ENCODE data around the gene ACBD5.
"Not testable (repeated sequence)": the region's sequence is repeated elsewhere in the genome, so short reads cannot be mapped to it uniquely, and the experiment has no call there.

ACBD5 gene

GRCh38 chr10:27237531-27237930 is 3.1 kb downstream of the ACBD5 start:
- not testable (repeated sequence) for DNase-seq

- not testable (repeated sequence) for DNase-seq
Observed at GRCh38 chr10:27236589-27237128, 3.9 kb downstream of the ACBD5 start.

GRCh38 chr10:27235706-27236105 is 4.9 kb downstream of the ACBD5 start:
- DNase-seq, result no peak

- no peak for DNase-seq
Observed at GRCh38 chr10:27230022-27230421, 10.6 kb downstream of the ACBD5 start.

DNA sequence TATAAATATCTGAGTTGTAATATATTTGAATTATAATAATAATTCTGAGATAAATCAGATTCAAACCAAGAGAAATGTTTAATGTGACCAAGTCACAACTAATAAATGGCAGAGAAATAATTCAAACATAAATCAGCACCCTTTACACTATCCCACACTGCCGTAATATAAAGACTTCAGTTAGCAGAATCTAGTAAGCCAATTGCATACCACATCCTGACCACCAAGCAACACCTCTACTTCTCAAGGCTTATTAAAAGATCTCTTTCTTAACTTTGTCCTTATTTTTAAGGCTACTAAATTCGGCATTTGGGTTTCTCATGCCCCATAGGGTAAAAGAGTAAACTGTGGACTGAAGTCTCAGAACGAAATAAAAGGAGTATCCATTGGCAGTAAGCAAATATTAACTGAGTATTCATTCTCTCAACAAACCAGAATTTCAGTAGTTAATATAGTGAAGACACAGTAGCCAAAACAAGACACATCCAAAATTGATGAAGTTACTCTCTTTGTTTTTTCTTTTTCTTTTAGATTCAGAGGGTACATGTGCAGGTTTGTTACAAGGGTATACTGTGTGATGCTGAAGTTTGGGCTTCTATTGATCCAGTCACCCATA is 14.8 kb downstream of the ACBD5 start:
- no peak for DNase-seq

DNA sequence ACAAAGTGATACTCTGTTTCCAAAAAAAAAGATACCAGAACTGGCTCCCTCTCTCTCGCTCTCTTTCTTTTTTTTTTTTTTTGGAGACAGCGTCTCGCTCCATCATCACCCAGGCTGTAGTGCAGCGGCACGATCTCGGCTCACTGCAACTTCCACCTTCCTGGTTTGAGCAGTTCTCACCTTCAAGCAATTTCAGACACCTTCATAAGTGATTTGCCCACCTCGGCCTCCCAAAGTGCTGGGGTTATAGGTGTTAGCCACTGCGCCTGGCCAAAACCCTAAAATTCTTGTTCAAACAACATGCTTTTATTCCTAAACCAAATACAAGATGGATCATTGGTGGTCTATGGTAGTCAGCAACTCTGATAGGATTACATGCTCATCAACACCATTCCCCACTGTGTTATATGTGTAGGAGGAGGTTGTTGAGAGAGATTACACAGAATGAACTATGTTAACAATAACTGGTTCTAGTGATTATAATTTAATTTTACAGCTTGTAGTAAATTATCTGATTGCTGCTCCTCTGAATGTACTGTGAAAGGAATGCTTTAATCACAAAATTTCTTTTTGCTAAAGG is 15.5 kb downstream of the ACBD5 start:
- DNase-seq, result no peak

- DNase-seq, result no peak
Observed at GRCh38 chr10:27223964-27224363, 16.6 kb downstream of the ACBD5 start.

- DNase-seq, result no peak
Observed at GRCh38 chr10:27207350-27207749, 33.2 kb downstream of the ACBD5 start.

GRCh38 chr10:27203806-27204205 is 36.8 kb downstream of the ACBD5 start:
- no peak for DNase-seq

GRCh38 chr10:27197980-27198620 is 42.5 kb downstream of the ACBD5 start:
- DNase-seq, result no peak

DNA sequence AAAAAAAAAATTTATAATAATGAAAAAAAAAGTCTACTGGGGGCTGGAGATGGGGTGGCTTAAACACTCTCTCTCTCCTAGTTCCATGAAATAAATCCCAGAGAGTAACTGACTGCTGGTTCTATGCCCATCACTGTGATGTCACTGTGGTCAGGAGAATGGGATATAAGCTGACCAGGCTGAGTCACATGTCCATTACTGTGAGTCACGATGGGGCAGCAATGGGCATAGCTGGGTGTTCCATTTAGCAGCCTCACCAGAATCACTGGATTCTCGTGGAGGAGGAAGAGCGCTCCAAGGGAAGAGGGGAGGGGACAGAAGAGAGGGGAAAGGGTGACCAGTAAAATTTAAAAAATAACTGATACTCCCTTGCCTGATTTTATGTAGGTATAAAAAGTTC is 48.3 kb downstream of the ACBD5 start:
- no peak for DNase-seq

GRCh38 chr10:27190508-27190907 is 50.1 kb downstream of the ACBD5 start:
- DNase-seq, result no peak

GRCh38 chr10:27188897-27189296 is 51.7 kb downstream of the ACBD5 start:
- DNase-seq, result no peak

DNA sequence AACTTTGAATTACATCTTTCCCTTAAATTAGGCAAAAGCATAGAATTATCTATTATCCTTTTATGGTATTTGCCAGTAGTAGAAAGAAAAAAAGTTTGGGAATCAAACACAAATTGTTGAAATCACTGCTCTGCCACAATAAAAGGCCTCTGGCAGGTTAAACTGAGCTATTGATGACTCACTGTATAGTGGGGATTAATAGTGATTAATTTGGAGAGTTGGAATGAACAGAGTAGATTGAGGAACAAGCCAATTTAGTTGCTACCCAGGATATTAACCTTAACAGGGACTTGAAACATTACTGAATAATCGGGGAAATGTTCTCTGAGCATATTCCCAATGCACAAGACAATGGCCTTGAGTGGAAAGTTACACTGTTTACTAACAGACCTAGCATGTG is 52.3 kb downstream of the ACBD5 start:
- DNase-seq, result no peak

GRCh38 chr10:27169849-27170248 is 70.7 kb downstream of the ACBD5 start:
- no peak for DNase-seq

DNA sequence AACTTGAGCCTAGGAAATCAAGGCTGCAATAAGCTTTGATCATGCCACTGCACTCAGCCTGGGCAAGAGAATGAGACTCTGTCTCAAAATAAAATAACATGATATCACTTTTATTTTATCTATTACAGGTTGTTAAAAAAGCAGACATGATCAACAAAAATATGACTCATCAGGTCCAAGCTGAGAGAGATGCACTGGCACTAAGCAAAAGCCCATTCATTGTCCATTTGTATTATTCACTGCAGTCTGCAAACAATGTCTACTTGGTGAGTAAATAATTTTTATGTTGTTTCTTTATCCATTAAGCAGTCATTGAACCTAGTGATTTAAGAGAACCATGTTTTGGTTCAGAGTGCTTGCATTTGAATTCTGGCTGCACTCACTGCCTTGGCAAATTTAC is 82.2 kb downstream of the ACBD5 start:
- DNase-seq, result no peak

DNA sequence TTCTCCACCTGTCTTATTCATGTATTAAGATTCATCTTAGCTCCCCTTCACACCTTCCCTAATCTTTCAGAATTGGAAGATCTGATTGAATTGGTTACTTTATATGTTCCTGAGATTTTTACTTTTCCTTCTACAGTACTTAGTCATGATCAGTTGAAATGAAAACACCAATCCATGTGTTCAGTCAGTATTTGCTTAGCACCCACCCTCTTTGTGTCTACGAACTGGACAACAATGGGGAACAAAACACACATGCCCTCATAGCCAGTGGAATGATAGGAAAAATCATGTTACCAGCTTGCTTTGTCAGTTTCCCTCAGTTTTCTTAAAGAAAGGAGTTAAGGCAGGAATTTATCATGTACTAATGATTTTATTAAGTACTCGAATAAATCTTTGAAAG is 83.4 kb downstream of the ACBD5 start:
- DNase-seq, result no peak

- not testable (repeated sequence) for DNase-seq
Observed at GRCh38 chr10:27156566-27156965, 84.0 kb downstream of the ACBD5 start.

DNA sequence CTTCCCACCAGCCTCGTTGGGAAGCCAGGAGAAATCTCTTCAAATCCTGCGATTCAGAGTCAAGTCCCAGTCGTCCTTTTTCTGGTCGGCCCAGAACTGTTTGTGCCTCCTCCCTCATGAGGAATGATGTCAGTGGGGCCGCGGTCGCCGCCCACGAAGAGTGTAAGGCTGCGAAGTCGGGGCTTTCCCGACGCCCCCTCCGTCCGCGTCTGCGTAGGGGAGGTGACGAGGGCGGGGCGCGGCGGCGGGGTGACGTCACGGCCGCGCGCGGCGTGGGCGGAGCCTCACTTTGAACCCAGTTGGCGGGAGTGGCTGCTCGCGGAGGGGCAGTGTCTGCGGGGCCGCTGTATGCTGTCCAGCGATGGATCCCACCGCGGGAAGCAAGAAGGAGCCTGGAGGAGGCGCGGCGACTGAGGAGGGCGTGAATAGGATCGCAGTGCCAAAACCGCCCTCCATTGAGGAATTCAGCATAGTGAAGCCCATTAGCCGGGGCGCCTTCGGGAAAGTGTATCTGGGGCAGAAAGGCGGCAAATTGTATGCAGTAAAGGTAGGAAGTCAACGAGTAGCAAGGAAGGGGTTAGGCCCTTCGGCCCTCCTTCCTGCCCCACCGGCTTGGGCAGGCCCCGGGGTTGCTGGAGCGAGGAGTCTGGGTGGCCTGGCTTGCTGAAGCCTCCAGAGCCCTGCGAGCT is 85.4 kb downstream of the ACBD5 start, which contains the start of gene MASTL:
MASTL (plus strand) TSS at position 287 of the 689 bp plus-strand sequence; CDS start at position 362, 75 bp downstream.
- DNase-seq, result peak; percentile 97

- no peak for DNase-seq
Observed at GRCh38 chr10:27153845-27154193, 86.8 kb downstream of the ACBD5 start.

DNA sequence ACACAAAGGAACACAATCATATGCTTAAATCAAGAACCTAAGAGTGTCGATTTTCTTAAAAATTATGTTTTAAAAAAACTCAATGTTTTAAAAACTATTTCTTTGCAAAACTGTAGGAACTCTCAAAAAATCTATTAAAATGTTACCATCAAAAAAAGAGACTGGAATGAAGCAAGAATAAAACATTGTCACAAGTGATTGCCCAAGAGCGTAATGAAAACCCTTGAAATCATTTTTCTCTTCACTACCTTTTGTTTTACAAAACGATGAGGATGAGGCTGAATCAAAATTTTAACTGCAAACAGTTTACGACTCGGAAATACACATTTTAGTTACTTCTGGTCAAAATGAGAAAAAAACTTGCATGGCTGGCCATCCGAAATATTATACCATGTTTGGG is 87.3 kb downstream of the ACBD5 start:
- no peak for DNase-seq

DNA sequence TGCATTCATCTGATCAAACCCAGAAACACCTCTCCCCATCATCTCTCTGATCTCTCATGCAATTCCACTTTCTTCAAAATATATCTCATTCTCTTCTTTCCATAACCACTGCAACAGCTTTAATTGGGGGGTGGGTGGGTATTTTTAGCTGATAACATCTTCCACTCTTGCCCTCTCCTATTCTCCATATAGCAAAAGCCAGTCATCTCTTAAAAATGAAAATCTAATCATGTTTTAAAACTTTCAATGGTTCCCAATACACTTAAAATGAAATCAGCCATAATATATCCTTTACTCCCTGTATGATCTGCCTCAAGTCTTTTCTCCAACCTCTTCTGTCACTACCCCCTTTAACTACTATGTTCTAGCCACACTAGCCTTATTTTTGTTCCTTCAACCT is 87.9 kb downstream of the ACBD5 start:
- no peak for DNase-seq

GRCh38 chr10:27150261-27150660 is 90.3 kb downstream of the ACBD5 start:
- no peak for DNase-seq

GRCh38 chr10:27147701-27148100 is 92.9 kb downstream of the ACBD5 start:
- DNase-seq, result no peak

Data from activated CD8-positive, alpha-beta memory T cell treated with anti-CD3 and anti-CD28 coated beads for 24 hours (primary cell).